ENCODE measurements around the gene HSD3B2. TPM values are rescaled to one million over a fixed set of nuclear protein-coding genes. Genes with fewer than 3 reads are reported as not detected.

HSD3B2 gene
- not detected in 2 replicates for total RNA-seq (2012; rRNA removed)

DNA sequence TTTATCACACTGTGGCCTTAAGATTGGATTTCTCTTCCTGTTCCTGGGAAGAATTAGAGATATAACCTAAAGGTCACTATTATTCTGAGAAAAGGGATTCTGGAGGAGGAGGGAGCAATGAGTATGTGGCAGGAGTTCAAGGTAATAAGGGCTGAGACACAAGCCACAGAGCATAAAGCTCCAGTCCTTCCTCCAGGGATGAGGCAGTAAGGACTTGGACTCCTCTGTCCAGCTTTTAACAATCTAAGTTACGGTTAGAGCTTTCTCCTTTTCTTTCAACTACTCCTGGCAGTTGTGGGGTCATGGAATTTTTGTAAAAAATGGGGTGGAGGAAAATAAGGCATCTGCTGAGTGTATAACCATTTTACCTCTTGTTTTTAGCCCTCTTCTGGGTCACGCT is at the start of gene HSD3B2:
TSS of gene HSD3B2 (plus strand) at position 201 of the 400 bp plus-strand sequence. CDS start 270 bp downstream, outside the sequence.
- H3K36me3 ChIP-seq (ENCODE audit: insufficient read depth, low read length) = no peaks in the 10 kb centered on the region
- H3K4me1 ChIP-seq (ENCODE audit: control insufficient read depth, insufficient read depth, low read length) = no peaks in the 10 kb centered on the region
- no peak within 1 kb of the TSS for H3K4me2 ChIP-seq (ENCODE audit: low read length)
- H3K9me3 ChIP-seq (replicated peaks; ENCODE audit: low read length) = no peaks in the 10 kb centered on the region
- no peak within 1 kb of the TSS for H3K9ac ChIP-seq (ENCODE audit: low read depth, low read length)
- no peak within 1 kb of the TSS for H3K4me3 ChIP-seq (ENCODE audit: low read length)
- peaks cover 6% of the 10 kb centered on the region for H3K27me3 ChIP-seq (ENCODE audit: control insufficient read depth, insufficient read depth, low read length)

GRCh38 chr1:119366424-119366823 is 48.5 kb upstream of the HSD3B2 start:
- H3K4me3 ChIP-seq (ENCODE audit: low read length) = no peak overlapping the region
- no peak overlapping the region for H3K9ac ChIP-seq (ENCODE audit: low read depth, low read length)
- no peak overlapping the region for H3K4me2 ChIP-seq (ENCODE audit: low read length)
- peaks cover 9% of the 10 kb centered on the region for H3K4me1 ChIP-seq (ENCODE audit: control insufficient read depth, insufficient read depth, low read length)
- H3K9me3 ChIP-seq (replicated peaks; ENCODE audit: low read length) = no peaks in the 10 kb centered on the region
- H3K27me3 ChIP-seq (ENCODE audit: control insufficient read depth, insufficient read depth, low read length) = peaks cover 27% of the 10 kb centered on the region
- no peaks in the 10 kb centered on the region for H3K36me3 ChIP-seq (ENCODE audit: insufficient read depth, low read length)

DNA sequence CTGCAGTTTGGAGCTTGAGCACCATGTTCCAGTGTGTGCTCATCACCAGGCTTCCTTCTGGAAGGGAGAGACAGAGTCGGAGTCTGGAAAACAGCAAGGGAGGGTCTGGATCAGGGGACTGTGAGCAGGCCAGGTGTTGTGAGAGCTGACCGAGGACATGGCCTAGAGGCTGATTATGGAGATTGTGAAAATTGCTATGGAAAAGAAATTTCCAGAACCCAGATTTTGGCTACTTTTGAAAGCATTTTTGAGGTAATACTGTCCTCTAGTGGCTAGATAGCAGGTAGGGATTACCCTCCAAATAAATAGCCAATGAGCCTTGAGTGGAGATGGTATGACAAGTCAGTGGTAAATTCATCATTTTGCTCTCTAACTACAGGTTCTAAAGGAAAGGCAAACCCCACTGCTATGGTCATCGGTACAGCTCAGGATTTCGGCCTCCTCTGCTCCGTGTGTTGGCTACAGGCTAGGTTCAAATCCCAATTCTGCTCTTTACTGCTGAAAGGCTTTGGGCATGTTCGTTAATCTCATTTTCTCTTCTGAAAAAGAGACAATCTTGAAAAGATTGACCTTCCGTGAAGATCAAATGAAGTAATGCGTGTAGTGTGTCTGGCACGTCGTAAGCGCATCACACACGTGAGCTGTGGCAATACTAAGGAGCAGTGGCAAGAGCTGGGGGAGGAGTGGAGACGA is 47.4 kb upstream of the HSD3B2 start:
- Histone ChIP-seq H3K27me3 (ENCODE audit: control insufficient read depth, insufficient read depth, low read length) (peaks cover 27% of the 10 kb centered on the region), H3K4me3 (ENCODE audit: low read length) (no peak overlapping the region), H3K4me2 (ENCODE audit: low read length) (no peak overlapping the region), H3K4me1 (ENCODE audit: control insufficient read depth, insufficient read depth, low read length) (peaks cover 9% of the 10 kb centered on the region), H3K36me3 (ENCODE audit: insufficient read depth, low read length) (no peaks in the 10 kb centered on the region), H3K9ac (ENCODE audit: low read depth, low read length) (no peak overlapping the region), H3K9me3 (replicated peaks; ENCODE audit: low read length) (no peaks in the 10 kb centered on the region)

DNA sequence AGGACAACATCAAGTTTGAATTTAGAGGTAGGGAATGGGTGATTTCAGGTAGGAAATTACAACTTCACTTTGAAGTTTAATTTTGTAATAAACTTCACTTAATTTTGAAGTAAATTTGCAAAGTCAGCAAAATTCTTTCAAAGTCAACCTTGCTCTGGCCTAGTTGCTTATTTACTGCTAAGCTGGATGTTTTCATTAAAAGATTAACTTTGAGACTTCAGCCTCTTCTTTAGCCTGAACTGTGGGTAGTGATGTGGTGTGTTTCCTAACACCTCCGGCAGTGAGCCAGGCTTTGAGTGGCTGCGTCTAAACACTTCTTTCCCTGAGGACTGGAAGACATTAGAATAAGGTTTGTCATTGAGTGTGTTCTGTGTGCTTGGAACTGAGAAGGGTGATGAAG is 46.4 kb upstream of the HSD3B2 start, which contains the start of gene HAO2:
TSS of gene HAO2 (plus strand) at position 232 of the 400 bp plus-strand sequence. CDS start 12,301 bp downstream, outside the sequence.
- Histone ChIP-seq H3K9ac (ENCODE audit: low read depth, low read length) (no peak within 1 kb of the TSS), H3K4me1 (ENCODE audit: control insufficient read depth, insufficient read depth, low read length) (peaks cover 9% of the 10 kb centered on the region), H3K4me3 (ENCODE audit: low read length) (no peak within 1 kb of the TSS), H3K9me3 (replicated peaks; ENCODE audit: low read length) (no peaks in the 10 kb centered on the region), H3K36me3 (ENCODE audit: insufficient read depth, low read length) (no peaks in the 10 kb centered on the region), H3K4me2 (ENCODE audit: low read length) (no peak within 1 kb of the TSS), H3K27me3 (ENCODE audit: control insufficient read depth, insufficient read depth, low read length) (peaks cover 33% of the 10 kb centered on the region)

- Histone ChIP-seq H3K36me3 (ENCODE audit: insufficient read depth, low read length) (no peaks in the 10 kb centered on the region), H3K9me3 (replicated peaks; ENCODE audit: low read length) (no peaks in the 10 kb centered on the region), H3K4me3 (ENCODE audit: low read length) (no peak overlapping the region), H3K27me3 (ENCODE audit: control insufficient read depth, insufficient read depth, low read length) (peaks cover 37% of the 10 kb centered on the region), H3K4me2 (ENCODE audit: low read length) (no peak overlapping the region), H3K9ac (ENCODE audit: low read depth, low read length) (no peak overlapping the region), H3K4me1 (ENCODE audit: control insufficient read depth, insufficient read depth, low read length) (no peaks in the 10 kb centered on the region)
Measured at GRCh38 chr1:119370748-119371147, 44.2 kb upstream of the HSD3B2 start.

DNA sequence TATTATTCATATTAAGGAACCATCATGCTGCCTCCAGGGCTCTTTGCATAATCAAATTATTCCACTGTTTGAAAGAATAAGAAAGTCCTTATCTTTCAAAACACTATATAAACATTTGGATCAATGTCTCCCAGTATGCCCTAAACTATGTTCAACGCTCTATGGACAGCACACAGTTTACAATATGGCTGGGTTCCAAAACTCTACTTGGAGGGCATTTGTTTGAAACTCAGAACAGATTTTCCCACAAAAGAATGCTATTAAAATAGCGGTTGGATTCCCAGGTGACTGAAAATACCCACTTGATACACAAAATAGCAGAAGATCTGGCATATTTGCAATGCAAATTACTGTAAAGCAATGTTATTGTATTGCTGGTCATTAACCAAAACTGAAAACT is 43.1 kb upstream of the HSD3B2 start:
- H3K36me3 ChIP-seq (ENCODE audit: insufficient read depth, low read length) = no peaks in the 10 kb centered on the region
- no peak overlapping the region for H3K4me3 ChIP-seq (ENCODE audit: low read length)
- no peak overlapping the region for H3K9ac ChIP-seq (ENCODE audit: low read depth, low read length)
- no peaks in the 10 kb centered on the region for H3K9me3 ChIP-seq (replicated peaks; ENCODE audit: low read length)
- no peaks in the 10 kb centered on the region for H3K4me1 ChIP-seq (ENCODE audit: control insufficient read depth, insufficient read depth, low read length)
- no peak overlapping the region for H3K4me2 ChIP-seq (ENCODE audit: low read length)
- peaks cover 37% of the 10 kb centered on the region for H3K27me3 ChIP-seq (ENCODE audit: control insufficient read depth, insufficient read depth, low read length)

- Histone ChIP-seq H3K36me3 (ENCODE audit: insufficient read depth, low read length) (no peaks in the 10 kb centered on the region), H3K4me2 (ENCODE audit: low read length) (no peak overlapping the region), H3K9me3 (replicated peaks; ENCODE audit: low read length) (no peaks in the 10 kb centered on the region), H3K27me3 (ENCODE audit: control insufficient read depth, insufficient read depth, low read length) (peaks cover 37% of the 10 kb centered on the region), H3K4me3 (ENCODE audit: low read length) (no peak overlapping the region), H3K9ac (ENCODE audit: low read depth, low read length) (no peak overlapping the region), H3K4me1 (ENCODE audit: control insufficient read depth, insufficient read depth, low read length) (no peaks in the 10 kb centered on the region)
Measured at GRCh38 chr1:119372503-119373086, 42.4 kb upstream of the HSD3B2 start.

DNA sequence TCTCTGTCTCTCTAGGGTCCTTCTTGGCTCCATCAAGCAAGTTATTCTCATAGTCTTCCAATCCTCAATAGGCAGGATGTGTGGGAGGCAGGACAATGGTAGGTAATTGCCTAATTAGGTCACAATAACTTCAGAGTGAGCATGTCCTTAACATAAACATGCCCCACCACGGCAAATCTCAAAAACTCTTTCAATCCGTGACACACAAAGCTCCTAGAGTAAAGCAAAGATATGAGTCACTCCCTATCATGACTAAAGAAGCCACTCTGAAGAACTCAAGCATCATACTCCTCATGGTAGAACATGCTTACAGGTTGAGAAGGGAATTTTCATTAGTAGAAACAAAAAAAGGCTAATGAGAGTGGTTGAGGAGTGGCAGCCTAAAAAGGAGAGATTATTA is 41.5 kb upstream of the HSD3B2 start:
- Histone ChIP-seq H3K4me3 (ENCODE audit: low read length) (no peak overlapping the region), H3K9me3 (replicated peaks; ENCODE audit: low read length) (no peaks in the 10 kb centered on the region), H3K4me2 (ENCODE audit: low read length) (no peak overlapping the region), H3K9ac (ENCODE audit: low read depth, low read length) (no peak overlapping the region), H3K4me1 (ENCODE audit: control insufficient read depth, insufficient read depth, low read length) (no peaks in the 10 kb centered on the region), H3K27me3 (ENCODE audit: control insufficient read depth, insufficient read depth, low read length) (peaks cover 38% of the 10 kb centered on the region), H3K36me3 (ENCODE audit: insufficient read depth, low read length) (no peaks in the 10 kb centered on the region)

DNA sequence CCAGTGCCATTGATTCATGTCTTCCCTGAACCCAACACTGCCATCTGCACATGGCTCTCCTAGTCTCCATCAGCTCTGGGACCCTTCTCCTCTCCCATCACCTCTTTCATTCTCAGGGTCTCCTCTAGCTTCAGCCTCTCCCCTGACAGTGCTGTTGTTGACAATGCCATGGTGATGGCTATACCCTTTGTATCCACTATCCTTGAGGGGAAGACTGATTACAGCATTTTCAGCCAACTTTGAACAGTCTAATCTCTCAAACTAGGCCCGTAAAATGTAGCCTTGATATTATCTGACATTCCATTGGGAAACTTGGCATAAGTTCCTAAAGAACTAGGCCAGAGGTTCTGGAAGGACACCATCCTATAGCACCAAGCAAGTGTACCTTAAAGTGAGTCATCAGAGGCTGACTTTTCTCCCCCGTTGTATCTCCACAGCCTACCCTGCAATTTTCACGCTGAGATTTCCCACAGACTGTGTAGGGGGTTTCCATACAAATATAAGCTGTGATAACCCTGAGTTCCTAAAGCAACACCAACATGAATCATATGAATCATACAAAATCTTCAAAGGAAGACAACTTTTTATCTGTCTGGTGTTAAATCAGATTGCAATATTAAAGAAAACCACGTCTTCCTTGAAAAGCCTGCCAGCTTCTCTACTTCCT is 40.6 kb upstream of the HSD3B2 start:
- Histone ChIP-seq H3K9me3 (replicated peaks; ENCODE audit: low read length) (no peaks in the 10 kb centered on the region), H3K36me3 (ENCODE audit: insufficient read depth, low read length) (no peaks in the 10 kb centered on the region), H3K4me3 (ENCODE audit: low read length) (no peak overlapping the region), H3K4me2 (ENCODE audit: low read length) (no peak overlapping the region), H3K4me1 (ENCODE audit: control insufficient read depth, insufficient read depth, low read length) (no peaks in the 10 kb centered on the region), H3K9ac (ENCODE audit: low read depth, low read length) (no peak overlapping the region), H3K27me3 (ENCODE audit: control insufficient read depth, insufficient read depth, low read length) (peaks cover 35% of the 10 kb centered on the region)

DNA sequence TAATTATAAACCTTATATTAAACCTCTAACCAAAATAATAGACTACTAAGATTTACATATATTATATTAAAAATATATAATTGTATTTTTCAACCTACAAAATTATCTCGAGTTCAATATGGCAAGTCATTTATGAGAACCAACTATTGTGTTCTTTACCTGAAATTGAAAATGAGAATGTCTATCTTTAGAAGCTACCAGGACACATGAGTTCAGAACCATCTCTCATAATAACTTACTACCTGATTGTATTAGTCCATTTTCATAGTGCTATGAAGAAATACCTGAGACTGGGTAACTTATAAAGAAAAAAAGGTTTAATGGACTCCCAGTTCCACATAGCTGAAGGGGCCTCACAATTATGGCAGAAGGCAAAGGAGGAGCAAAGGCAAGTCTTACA is 39.6 kb upstream of the HSD3B2 start:
- no peaks in the 10 kb centered on the region for H3K9me3 ChIP-seq (replicated peaks; ENCODE audit: low read length)
- no peaks in the 10 kb centered on the region for H3K36me3 ChIP-seq (ENCODE audit: insufficient read depth, low read length)
- no peaks in the 10 kb centered on the region for H3K4me1 ChIP-seq (ENCODE audit: control insufficient read depth, insufficient read depth, low read length)
- H3K9ac ChIP-seq (ENCODE audit: low read depth, low read length) = no peak overlapping the region
- peaks cover 28% of the 10 kb centered on the region for H3K27me3 ChIP-seq (ENCODE audit: control insufficient read depth, insufficient read depth, low read length)
- H3K4me3 ChIP-seq (ENCODE audit: low read length) = no peak overlapping the region
- H3K4me2 ChIP-seq (ENCODE audit: low read length) = no peak overlapping the region

DNA sequence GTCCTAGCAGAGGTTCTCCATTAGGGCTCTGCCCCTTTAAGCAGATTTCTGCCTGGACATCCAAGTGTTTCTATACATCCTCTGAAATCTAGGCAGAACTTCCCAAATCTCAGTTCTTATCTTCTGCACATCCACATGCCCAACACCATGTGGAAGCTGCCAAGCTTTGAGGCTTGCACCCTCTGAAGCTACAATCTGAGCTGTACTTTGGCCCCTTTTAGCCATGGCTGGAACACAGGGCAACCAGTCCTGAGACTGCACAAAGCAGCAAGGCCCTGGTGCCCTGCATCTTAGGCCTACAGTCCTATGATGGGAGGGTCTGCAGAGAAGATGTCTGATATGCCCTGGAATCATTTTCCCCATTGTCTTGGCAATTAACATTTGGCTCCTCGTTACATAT is 38.4 kb upstream of the HSD3B2 start:
- no peaks in the 10 kb centered on the region for H3K9me3 ChIP-seq (replicated peaks; ENCODE audit: low read length)
- no peak overlapping the region for H3K4me3 ChIP-seq (ENCODE audit: low read length)
- no peaks in the 10 kb centered on the region for H3K36me3 ChIP-seq (ENCODE audit: insufficient read depth, low read length)
- H3K4me2 ChIP-seq (ENCODE audit: low read length) = no peak overlapping the region
- no peaks in the 10 kb centered on the region for H3K4me1 ChIP-seq (ENCODE audit: control insufficient read depth, insufficient read depth, low read length)
- peaks cover 16% of the 10 kb centered on the region for H3K27me3 ChIP-seq (ENCODE audit: control insufficient read depth, insufficient read depth, low read length)
- no peak overlapping the region for H3K9ac ChIP-seq (ENCODE audit: low read depth, low read length)

All from skeletal muscle satellite cell (primary cell).